Chondrocyte (in vitro differentiated cells): ENCODE results near the gene SOX18. TPM values are rescaled to one million over a fixed set of nuclear protein-coding genes. Genes with fewer than 3 reads are reported as not detected.

Experiments
- DNase-seq: peaks from one replicate; pipeline ENCODE4 v3.0.0; 2021; ENCODE audit warnings: mixed read lengths, low spot score
- H3K27ac Mint-ChIP-seq: one replicate; pipeline ENCODE4 v1.8.0; 2021; ENCODE audit warnings: mild to moderate bottlenecking, moderate library complexity, mixed read lengths; ENCODE audit not compliant: unreplicated experiment
- H3K27me3 Mint-ChIP-seq: 2 replicates; pipeline ENCODE4 v1.8.0; 2021; ENCODE audit warnings: low read depth, mixed read lengths
- H3K36me3 Mint-ChIP-seq: 2 replicates; pipeline ENCODE4 v1.8.0; 2021; ENCODE audit warnings: low read depth, mixed read lengths
- H3K4me1 Mint-ChIP-seq: 2 replicates; pipeline ENCODE4 v1.8.0; 2021; ENCODE audit warnings: low read depth, mild to moderate bottlenecking, mixed read lengths
- H3K4me3 Mint-ChIP-seq: one replicate; pipeline ENCODE4 v1.8.0; 2021; ENCODE audit warnings: mild to moderate bottlenecking, moderate library complexity, mixed read lengths; ENCODE audit not compliant: unreplicated experiment
- H3K9me3 Mint-ChIP-seq: 2 replicates; pipeline ENCODE4 v1.8.0; 2021; ENCODE audit warnings: low read depth, mixed read lengths
- total RNA-seq: library from RNA; stranded (reverse); gene quantifications from 3 replicates; pipeline ENCODE4 v1.2.1, GENCODE V29; 2021
- TF ChIP-seq, protein P1 (sequence below): fragments of 200-600 bp; sonication (generic); IDR thresholded peaks from 2 replicates; pipeline ENCODE4 v1.5.0; 2021; ENCODE audit warnings: antibody characterized with exemption, mild to moderate bottlenecking, moderate library complexity

Gene SOX18
- total RNA-seq, 1 donor from 2014 or later = 2.3 TPM

DNA sequence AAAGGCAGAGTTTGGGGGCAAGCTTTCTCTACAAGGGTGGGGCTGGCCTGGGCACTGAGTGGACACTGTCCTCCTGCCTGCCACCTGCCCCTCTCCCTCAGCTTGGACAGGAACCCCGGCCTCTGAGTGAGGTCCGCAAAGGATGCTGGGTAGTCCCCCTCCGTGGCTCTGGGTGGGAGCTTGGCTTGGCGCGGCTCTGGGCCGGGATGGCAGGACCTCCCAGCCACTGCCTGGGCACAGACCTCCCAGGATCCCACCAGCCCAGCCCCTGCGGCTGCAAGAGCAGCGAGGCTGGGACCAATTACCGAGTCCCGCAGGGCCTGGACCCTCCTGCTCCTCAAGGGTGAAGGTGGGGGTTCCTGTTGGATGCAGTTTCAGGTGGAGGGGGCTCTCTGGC lies 2.9 kb upstream of the SOX18 start:
- TF ChIP-seq, protein P1, sequence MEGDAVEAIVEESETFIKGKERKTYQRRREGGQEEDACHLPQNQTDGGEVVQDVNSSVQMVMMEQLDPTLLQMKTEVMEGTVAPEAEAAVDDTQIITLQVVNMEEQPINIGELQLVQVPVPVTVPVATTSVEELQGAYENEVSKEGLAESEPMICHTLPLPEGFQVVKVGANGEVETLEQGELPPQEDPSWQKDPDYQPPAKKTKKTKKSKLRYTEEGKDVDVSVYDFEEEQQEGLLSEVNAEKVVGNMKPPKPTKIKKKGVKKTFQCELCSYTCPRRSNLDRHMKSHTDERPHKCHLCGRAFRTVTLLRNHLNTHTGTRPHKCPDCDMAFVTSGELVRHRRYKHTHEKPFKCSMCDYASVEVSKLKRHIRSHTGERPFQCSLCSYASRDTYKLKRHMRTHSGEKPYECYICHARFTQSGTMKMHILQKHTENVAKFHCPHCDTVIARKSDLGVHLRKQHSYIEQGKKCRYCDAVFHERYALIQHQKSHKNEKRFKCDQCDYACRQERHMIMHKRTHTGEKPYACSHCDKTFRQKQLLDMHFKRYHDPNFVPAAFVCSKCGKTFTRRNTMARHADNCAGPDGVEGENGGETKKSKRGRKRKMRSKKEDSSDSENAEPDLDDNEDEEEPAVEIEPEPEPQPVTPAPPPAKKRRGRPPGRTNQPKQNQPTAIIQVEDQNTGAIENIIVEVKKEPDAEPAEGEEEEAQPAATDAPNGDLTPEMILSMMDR = no peak
- peaks cover 1% of the 10 kb centered on the region for H3K27me3 Mint-ChIP-seq
- no peaks in the 10 kb centered on the region for H3K36me3 Mint-ChIP-seq
- H3K4me3 Mint-ChIP-seq = no peak overlapping the region
- no peak for DNase-seq
- H3K27ac Mint-ChIP-seq = no peak overlapping the region
- H3K4me1 Mint-ChIP-seq = peaks cover 28% of the 10 kb centered on the region
- no peaks in the 10 kb centered on the region for H3K9me3 Mint-ChIP-seq

GRCh38 chr20:64051561-64052325 lies 2.3 kb upstream of the SOX18 start:
- Mint-ChIP-seq H3K4me1 (peaks cover 26% of the 10 kb centered on the region), H3K27me3 (peaks cover 1% of the 10 kb centered on the region), H3K4me3 (no peak overlapping the region), H3K27ac (no peak overlapping the region), H3K9me3 (no peaks in the 10 kb centered on the region), H3K36me3 (no peaks in the 10 kb centered on the region)
- DNase-seq = no peak
- TF ChIP-seq, protein P1 = no peak

DNA sequence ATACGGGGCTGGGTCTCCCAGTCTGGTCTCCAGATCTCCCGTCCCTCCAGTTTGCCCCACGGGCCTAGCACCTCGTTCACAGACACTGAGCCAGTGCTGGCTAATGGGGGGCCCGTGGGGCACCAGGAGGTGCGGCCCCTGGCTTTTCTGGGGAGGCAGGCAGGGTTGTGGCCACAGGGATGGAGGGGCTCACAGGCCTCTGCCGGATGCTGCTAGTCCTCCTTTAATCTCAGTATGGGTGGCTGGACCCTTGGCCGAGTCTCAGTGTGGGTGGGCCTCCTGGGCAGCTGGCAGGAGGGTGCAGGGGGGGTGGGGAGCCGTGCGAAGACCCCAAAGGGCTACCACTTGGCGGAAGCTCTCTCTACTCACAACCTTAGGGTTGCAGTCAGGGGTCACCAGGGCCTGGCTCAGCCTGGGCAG lies 1.6 kb upstream of the SOX18 start:
- H3K27me3 Mint-ChIP-seq = peaks cover 1% of the 10 kb centered on the region

GRCh38 chr20:64050261-64051032 lies 1.0 kb upstream of the SOX18 start:
- H3K4me3 Mint-ChIP-seq = no peak overlapping the region
- H3K36me3 Mint-ChIP-seq = no peaks in the 10 kb centered on the region
- H3K27me3 Mint-ChIP-seq = peaks cover 1% of the 10 kb centered on the region
- TF ChIP-seq, protein P1 = no peak
- H3K27ac Mint-ChIP-seq = no peak overlapping the region
- peaks cover 26% of the 10 kb centered on the region for H3K4me1 Mint-ChIP-seq
- DNase-seq = no peak
- no peaks in the 10 kb centered on the region for H3K9me3 Mint-ChIP-seq

More for the DNA sequence above, 1.6 kb upstream of the SOX18 start:
- TF ChIP-seq, protein P1 = no peak
- Mint-ChIP-seq H3K36me3 (no peaks in the 10 kb centered on the region), H3K27ac (no peak overlapping the region), H3K4me1 (peaks cover 26% of the 10 kb centered on the region), H3K9me3 (no peaks in the 10 kb centered on the region), H3K4me3 (no peak overlapping the region)
- DNase-seq = no peak

- Mint-ChIP-seq H3K27me3 (peaks cover 1% of the 10 kb centered on the region), H3K27ac (no peak overlapping the region), H3K4me3 (peak overlapping the region; percentile 56), H3K4me1 (peaks cover 26% of the 10 kb centered on the region), H3K9me3 (no peaks in the 10 kb centered on the region), H3K36me3 (no peaks in the 10 kb centered on the region)
- TF ChIP-seq, protein P1 = no peak
- DNase-seq = no peak
Measured at GRCh38 chr20:64049878-64050260, 430 bp upstream of the SOX18 start.
